Right ventricle myocardium superior (tissue), 1 donor: ENCODE results near the gene TMEFF1. TPM values are rescaled to one million over a fixed set of nuclear protein-coding genes. Genes with fewer than 3 reads are reported as not detected.

ENCODE experiments used
- ATAC-seq: fragments of 200-7000 bp; cut with Tn5 transposase; one replicate; pipeline ENCODE4 v1.9.1; 2020; ENCODE audit warnings: mild to moderate bottlenecking; ENCODE audit not compliant: poor library complexity
- DNase-seq: peaks from one replicate; pipeline ENCODE4 v3.0.0-alpha.2; 2020
- intact Hi-C: fragments of 100-400 bp; cut with DNase I; formaldehyde crosslinking; loops from one replicate; pipeline ENCODE4 v1.11.2; 2022
- total RNA-seq: library from RNA; stranded (reverse); fragmentation: NEBNext Ultra II Directional; extraction: Animal tissue kit (Norgen Biotek cat#: 25700); gene quantifications from one replicate; pipeline ENCODE4 v1.2.1, GENCODE V29; 2021
- donor health status: DM: no; HTN: yes; CAD: no; lungs with severe emphysema.

The TMEFF1 gene
- total RNA-seq, 1 donor from 2014 or later = not detected

GRCh38 chr9:100587375-100587774 lies 114.4 kb downstream of the TMEFF1 start:
- intact Hi-C loops = no loop called here
- DNase-seq (no peak), ATAC-seq (no peak)

GRCh38 chr9:100589582-100589981 lies 116.6 kb downstream of the TMEFF1 start:
- DNase-seq (no peak), ATAC-seq (no peak)
- intact Hi-C loops = no loop called here

GRCh38 chr9:100590481-100590880 lies 117.5 kb downstream of the TMEFF1 start:
- DNase-seq = no peak
- no peak for ATAC-seq
- intact Hi-C loops = loop anchor here (10.0 kb wide), 2 partner anchors 156 to 236 kb away; partner anchors contain the start of gene TEX10

GRCh38 chr9:100591139-100591538 lies 118.2 kb downstream of the TMEFF1 start:
- intact Hi-C loops = loop anchor here (10.0 kb wide), 2 partner anchors 156 to 236 kb away; partner anchors contain the start of gene TEX10
- no peak for ATAC-seq
- DNase-seq = no peak

DNA sequence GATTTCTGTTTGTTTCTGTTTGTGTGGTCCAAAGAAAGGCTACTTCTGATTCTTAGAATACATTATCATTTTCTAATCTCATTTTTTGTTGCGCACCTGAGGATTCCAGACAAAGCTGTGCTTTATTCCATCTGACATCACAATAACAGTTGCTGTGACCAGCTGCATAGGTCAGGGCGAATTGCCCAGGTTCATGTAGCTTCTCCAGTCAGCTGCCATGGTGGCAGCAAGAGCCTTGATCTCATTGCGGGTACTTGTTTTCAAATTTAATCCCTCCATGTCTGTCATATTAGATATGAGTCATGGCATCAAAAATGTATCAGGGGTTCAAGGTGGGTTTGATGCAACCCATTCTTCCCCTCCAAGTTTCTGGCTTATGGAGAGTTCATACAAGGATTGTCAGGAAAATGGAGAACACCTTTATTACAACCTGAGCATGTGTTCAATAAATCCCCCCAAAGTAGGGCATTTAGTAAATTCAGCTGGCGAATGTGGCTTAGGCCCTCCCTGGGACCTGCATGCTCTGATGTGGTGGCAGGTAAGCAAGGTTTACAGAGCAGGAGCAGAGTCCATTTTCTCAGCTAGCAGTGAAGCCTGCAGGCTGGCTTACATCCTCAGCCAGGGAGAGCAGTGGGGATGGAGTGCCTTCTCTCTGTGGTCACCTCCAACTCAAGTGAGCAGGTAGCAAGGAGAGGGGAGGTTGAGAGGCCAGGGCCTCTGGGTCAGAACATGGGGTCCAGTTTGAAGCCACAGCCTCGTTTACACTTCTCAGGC lies 118.9 kb downstream of the TMEFF1 start:
- no peak for ATAC-seq
- DNase-seq = no peak
- intact Hi-C loops = loop anchor here (10.0 kb wide), 2 partner anchors 157 to 237 kb away; partner anchors contain the start of gene TEX10

DNA sequence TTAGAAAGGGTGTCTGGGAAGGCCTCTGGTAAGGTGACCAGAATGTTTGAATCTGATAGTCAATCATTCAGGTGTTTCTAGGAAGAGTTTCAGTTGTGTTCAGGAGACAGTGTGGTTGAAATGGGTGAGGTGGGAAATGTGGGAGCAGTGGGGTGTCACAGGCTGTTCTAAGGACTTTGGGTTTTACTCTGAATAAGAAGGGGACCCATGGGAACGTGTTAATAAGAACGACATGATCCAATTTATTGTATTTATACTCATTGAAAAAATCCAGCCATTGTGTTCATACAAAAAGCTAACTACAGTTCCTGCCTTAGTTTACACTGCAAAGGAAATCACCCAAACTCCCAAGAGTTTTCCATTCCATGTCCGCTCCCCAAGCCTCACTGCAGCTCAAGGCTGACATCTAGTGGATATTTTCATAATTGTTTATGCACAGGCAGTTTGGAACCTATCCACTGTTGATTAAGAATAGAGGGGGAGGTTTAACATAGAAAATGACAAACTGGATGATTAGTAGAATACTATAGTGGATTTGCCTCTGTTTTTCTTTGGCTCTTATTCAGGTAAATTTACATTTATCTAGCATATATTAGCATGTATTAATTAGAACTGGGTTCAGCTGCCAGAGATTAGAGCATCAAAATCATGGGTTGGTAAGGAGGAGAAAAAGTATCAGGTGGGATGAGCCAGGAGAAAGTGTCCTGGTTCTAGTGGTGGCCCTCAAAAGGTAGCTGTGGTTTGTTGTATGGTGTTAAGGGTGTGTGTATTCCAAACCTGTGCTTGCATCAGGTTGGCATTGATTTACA lies 122.6 kb downstream of the TMEFF1 start:
- peak; percentile 74 for ATAC-seq
- intact Hi-C loops = loop anchor here (2.0 to 10.0 kb wide), 3 partner anchors 91 to 241 kb away; partner anchors contain the start of gene TEX10
- no peak for DNase-seq

DNA sequence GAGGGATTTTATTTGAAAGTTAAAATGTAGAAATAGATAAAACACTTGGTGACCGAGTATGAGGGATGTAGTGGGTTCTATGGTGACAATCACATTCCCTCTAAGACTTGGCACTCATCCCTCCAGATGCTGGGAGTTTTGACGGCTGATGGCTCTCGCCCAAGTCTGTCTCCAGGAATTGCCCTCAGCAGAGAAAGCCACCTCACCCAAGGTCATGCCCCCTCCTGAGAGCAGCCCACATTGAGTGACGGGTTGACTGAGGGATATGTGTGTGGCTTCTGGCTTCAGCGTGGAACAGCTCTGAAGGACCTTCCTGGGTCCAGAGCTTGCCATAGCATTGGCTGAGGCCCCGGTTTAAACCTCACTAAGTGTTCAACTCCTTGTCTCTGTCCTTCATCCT lies 124.3 kb downstream of the TMEFF1 start:
- ATAC-seq (no peak), DNase-seq (no peak)
- intact Hi-C loops = loop anchor here (2.0 to 10.0 kb wide), 3 partner anchors 92 to 242 kb away; partner anchors contain the start of gene TEX10

- DNase-seq = peak; percentile 91
- intact Hi-C loops = loop anchor here (10.0 kb wide), 2 partner anchors 164 to 244 kb away; partner anchors contain the start of gene TEX10
- peak; percentile 89 for ATAC-seq
Measured at GRCh38 chr9:100598641-100599145, 125.7 kb downstream of the TMEFF1 start.

DNA sequence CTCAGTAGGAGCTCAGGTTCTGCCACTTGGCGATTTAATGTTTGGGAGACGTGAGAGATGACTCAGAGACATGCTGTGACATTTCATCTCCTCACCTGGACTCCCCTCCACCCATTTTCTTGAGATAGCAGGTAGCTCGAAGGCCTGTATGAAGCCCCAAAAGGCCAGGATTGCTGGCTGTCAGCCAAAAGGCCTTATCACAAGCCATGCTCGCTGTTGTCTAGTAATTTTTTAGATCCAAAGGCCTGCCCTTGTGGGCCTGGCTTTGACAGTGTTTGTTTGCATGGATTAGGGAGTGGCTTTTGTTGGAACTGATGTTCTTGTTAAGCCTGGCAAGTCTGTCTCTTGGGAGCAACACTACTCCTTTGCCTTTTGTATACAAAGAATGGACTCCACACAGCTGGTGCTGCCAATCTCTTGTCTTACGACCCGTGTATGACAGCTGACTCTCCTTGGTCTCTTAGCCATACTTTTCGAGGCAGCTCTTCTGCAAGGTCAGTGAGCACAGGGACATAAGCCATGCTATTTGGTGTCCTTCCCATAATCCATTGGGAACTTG lies 127.7 kb downstream of the TMEFF1 start:
- intact Hi-C loops = no loop called here
- no peak for DNase-seq
- no peak for ATAC-seq

- no peak for DNase-seq
- ATAC-seq = peak; percentile 55
Measured at GRCh38 chr9:100601216-100601615, 128.3 kb downstream of the TMEFF1 start.

DNA sequence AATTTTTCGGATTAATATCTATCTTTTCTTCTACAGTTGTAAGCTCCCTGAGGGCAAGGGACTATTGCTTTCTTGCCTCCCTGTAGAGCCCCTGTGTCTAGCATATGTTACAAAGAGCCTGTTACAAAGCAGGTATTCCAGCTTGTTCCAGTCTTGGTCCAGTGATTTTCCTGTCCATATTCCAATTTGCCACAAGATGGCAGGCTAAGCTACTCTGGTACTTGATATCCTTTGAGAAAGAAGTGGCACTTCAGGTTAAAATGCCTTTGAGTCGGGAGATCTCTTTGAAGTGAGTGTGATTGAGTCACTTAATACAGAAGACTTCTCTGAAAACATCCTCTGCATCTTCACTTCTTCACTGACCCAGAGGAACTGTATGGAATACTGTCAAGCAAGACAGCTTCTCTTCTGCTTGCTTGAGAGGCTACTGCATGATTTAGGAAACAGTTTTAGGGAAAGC lies 129.4 kb downstream of the TMEFF1 start:
- peak; percentile 39 for ATAC-seq
- intact Hi-C loops = loop anchor here (2.0 kb wide), 1 partner anchor 708 kb away; no protein-coding TSS in a partner anchor
- no peak for DNase-seq

More at GRCh38 chr9:100601216-100601615, 128.3 kb downstream of the TMEFF1 start:
- intact Hi-C loops = no loop called here

DNA sequence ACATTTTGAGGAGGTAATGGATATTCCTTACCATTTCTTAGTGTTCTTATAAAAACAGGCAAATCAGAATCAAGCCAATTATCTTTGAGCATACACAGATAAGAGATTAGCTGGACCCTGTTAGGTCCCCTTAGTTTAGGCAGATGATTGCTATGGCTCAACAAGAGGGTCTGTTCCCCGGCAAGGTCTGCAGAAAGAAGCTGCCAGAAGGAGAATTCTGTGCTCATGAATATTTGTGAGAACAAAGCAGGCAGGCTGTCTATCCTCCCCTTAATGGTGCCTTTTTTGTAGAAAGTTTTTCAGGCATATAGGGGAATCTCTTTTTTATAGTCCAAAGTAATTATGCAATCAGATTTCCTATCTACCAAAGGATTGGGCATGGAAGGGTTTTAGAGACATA lies 132.5 kb downstream of the TMEFF1 start:
- DNase-seq (no peak), ATAC-seq (no peak)
- intact Hi-C loops = no loop called here

- intact Hi-C loops = no loop called here
- DNase-seq (no peak), ATAC-seq (no peak)
Measured at GRCh38 chr9:100619194-100619593, 146.2 kb downstream of the TMEFF1 start.

- intact Hi-C loops = no loop called here
- ATAC-seq (no peak), DNase-seq (no peak)
Measured at GRCh38 chr9:100619665-100620064, 146.7 kb downstream of the TMEFF1 start.

- ATAC-seq (no peak), DNase-seq (no peak)
- intact Hi-C loops = no loop called here
Measured at GRCh38 chr9:100623969-100624368, 151.0 kb downstream of the TMEFF1 start.

DNA sequence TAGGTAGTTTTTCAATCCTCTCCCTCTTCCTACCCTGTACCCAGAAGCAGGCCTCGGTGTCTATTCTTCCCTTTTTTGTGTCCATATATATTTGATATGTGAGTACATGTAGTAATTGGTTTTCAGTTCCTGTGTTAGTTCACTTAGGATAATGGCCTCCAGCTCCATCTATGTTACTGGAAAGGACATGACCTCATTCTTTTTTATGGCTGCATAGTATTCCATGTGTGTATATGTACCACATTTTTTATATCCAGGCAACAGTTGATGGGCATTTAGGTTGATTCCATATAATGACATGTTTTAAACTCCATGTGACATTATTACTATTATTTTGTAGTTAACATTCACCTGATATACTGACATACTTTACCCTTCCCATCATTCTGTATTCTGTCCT lies 154.0 kb downstream of the TMEFF1 start:
- ATAC-seq = no peak
- intact Hi-C loops = no loop called here

More for the DNA sequence above, 154.0 kb downstream of the TMEFF1 start:
- DNase-seq = no peak
